Measurements from ENCODE around the gene MPPED1.

The MPPED1 gene

DNA sequence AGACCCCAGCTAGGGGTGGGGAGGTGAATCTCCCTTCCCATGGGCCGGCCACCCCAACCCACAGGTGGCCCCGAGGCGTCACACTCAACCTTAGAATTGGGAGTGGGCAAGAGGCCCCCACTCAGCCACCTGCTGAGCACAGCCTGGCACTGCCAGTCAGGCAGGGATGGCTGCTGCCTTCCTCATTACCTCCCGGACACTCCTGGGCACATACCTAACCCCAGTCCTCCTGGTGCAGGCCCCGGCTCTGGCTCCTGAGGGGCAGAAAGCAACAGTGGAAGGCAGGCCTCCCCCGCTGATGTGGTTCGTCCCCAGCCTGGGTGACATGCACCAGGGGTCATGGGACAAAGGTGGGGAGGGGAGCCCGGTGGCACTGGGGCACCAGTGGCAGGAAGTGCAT lies 103.6 kb downstream of the MPPED1 start:
- no peak for TF ChIP-seq EZH2phosphoT487 (conservative IDR thresholded peaks at IDR 0.05; ENCODE audit: low read length)
- TF ChIP-seq, protein P1, sequence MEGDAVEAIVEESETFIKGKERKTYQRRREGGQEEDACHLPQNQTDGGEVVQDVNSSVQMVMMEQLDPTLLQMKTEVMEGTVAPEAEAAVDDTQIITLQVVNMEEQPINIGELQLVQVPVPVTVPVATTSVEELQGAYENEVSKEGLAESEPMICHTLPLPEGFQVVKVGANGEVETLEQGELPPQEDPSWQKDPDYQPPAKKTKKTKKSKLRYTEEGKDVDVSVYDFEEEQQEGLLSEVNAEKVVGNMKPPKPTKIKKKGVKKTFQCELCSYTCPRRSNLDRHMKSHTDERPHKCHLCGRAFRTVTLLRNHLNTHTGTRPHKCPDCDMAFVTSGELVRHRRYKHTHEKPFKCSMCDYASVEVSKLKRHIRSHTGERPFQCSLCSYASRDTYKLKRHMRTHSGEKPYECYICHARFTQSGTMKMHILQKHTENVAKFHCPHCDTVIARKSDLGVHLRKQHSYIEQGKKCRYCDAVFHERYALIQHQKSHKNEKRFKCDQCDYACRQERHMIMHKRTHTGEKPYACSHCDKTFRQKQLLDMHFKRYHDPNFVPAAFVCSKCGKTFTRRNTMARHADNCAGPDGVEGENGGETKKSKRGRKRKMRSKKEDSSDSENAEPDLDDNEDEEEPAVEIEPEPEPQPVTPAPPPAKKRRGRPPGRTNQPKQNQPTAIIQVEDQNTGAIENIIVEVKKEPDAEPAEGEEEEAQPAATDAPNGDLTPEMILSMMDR (IDR thresholded peaks at IDR 0.05; ENCODE audit: insufficient read depth, low read length, poor library complexity, severe bottlenecking) = no peak
- no peaks in the 10 kb centered on the region for H3K9me3 ChIP-seq (ENCODE audit: insufficient read depth, low read length)
- no peaks in the 10 kb centered on the region for H4K20me1 ChIP-seq (ENCODE audit: low read depth, low read length)
- no peaks in the 10 kb centered on the region for H3K36me3 ChIP-seq (ENCODE audit: low read length)
- no peaks in the 10 kb centered on the region for H3K79me2 ChIP-seq (ENCODE audit: insufficient read depth, low read length)
- no peaks in the 10 kb centered on the region for H3K27me3 ChIP-seq (ENCODE audit: low read length)
- no peaks in the 10 kb centered on the region for H3F3A ChIP-seq (ENCODE audit: insufficient read depth)
- no peaks in the 10 kb centered on the region for H3K9me2 ChIP-seq (replicated peaks; ENCODE audit: insufficient read depth, low read length)
- no peak overlapping the region for H2AFZ ChIP-seq (ENCODE audit: low read depth, low read length, severe bottlenecking)
- H3K9ac ChIP-seq (ENCODE audit: low read length) = no peak overlapping the region
- H3K4me3 ChIP-seq (ENCODE audit: insufficient read depth, low read length, poor library complexity, severe bottlenecking) = no peak overlapping the region
- no peak overlapping the region for H3K27ac ChIP-seq (ENCODE audit: low read depth, low read length)
- no peak overlapping the region for H3K4me2 ChIP-seq (ENCODE audit: low read depth, low read length, poor library complexity, severe bottlenecking)

DNA sequence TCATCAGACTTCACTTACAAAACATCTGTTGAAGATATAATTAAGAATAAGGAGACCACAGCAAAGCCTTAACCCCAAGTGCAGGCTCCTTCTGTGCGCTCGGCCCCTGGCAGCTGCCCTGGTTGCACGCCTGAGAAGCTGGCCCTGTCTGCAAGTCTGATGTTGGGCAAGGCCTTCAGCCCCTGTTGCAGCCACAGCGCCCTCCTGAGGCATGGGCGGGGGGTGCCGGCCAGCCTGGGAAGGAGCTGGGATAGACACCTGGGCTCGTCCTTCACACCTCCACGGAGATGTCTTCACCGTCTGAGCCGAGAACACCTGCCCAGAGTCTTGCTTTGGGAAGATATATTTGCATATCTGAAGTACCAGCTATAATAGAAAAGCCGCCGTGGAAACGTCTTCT lies 104.1 kb downstream of the MPPED1 start:
- no peak overlapping the region for H2AFZ ChIP-seq (ENCODE audit: low read depth, low read length, severe bottlenecking)
- no peaks in the 10 kb centered on the region for H4K20me1 ChIP-seq (ENCODE audit: low read depth, low read length)
- no peaks in the 10 kb centered on the region for H3K9me2 ChIP-seq (replicated peaks; ENCODE audit: insufficient read depth, low read length)
- H3F3A ChIP-seq (ENCODE audit: insufficient read depth) = no peaks in the 10 kb centered on the region
- H3K79me2 ChIP-seq (ENCODE audit: insufficient read depth, low read length) = no peaks in the 10 kb centered on the region
- H3K27ac ChIP-seq (ENCODE audit: low read depth, low read length) = no peak overlapping the region
- H3K4me3 ChIP-seq (ENCODE audit: insufficient read depth, low read length, poor library complexity, severe bottlenecking) = no peak overlapping the region
- no peaks in the 10 kb centered on the region for H3K36me3 ChIP-seq (ENCODE audit: low read length)
- H3K27me3 ChIP-seq (ENCODE audit: low read length) = no peaks in the 10 kb centered on the region
- TF ChIP-seq, protein P1 (IDR thresholded peaks at IDR 0.05; ENCODE audit: insufficient read depth, low read length, poor library complexity, severe bottlenecking) = no peak
- TF ChIP-seq EZH2phosphoT487 (conservative IDR thresholded peaks at IDR 0.05; ENCODE audit: low read length) = no peak
- no peak overlapping the region for H3K4me2 ChIP-seq (ENCODE audit: low read depth, low read length, poor library complexity, severe bottlenecking)
- no peak overlapping the region for H3K9ac ChIP-seq (ENCODE audit: low read length)
- no peaks in the 10 kb centered on the region for H3K9me3 ChIP-seq (ENCODE audit: insufficient read depth, low read length)

DNA sequence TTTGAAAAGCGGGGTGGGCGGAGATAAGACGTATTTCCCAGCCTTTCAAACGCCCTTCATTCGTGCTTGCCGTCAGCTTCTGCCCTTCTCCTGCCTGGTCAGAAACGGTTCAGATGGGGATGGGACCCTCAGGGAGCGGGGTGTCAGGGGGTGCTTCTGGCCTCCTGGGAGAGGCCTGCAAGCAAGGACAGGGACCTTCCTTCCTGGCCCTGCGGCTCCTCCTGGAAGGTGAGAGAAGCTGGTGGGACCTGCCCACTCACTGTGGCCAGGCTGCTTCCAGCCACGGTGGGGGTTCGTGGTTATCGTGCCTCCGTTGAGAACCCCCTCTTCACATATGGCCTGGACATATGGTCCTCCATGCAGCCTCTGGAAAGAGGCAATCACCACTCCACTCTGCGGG lies 104.6 kb downstream of the MPPED1 start:
- no peak overlapping the region for H3K4me2 ChIP-seq (ENCODE audit: low read depth, low read length, poor library complexity, severe bottlenecking)
- no peak overlapping the region for H2AFZ ChIP-seq (ENCODE audit: low read depth, low read length, severe bottlenecking)
- no peaks in the 10 kb centered on the region for H3K9me3 ChIP-seq (ENCODE audit: insufficient read depth, low read length)
- no peaks in the 10 kb centered on the region for H3K9me2 ChIP-seq (replicated peaks; ENCODE audit: insufficient read depth, low read length)
- H3K4me3 ChIP-seq (ENCODE audit: insufficient read depth, low read length, poor library complexity, severe bottlenecking) = no peak overlapping the region
- no peaks in the 10 kb centered on the region for H3F3A ChIP-seq (ENCODE audit: insufficient read depth)
- no peak for TF ChIP-seq EZH2phosphoT487 (conservative IDR thresholded peaks at IDR 0.05; ENCODE audit: low read length)
- TF ChIP-seq, protein P1 (IDR thresholded peaks at IDR 0.05; ENCODE audit: insufficient read depth, low read length, poor library complexity, severe bottlenecking) = no peak
- H3K36me3 ChIP-seq (ENCODE audit: low read length) = no peaks in the 10 kb centered on the region
- no peaks in the 10 kb centered on the region for H3K27me3 ChIP-seq (ENCODE audit: low read length)
- H3K79me2 ChIP-seq (ENCODE audit: insufficient read depth, low read length) = no peaks in the 10 kb centered on the region
- no peak overlapping the region for H3K27ac ChIP-seq (ENCODE audit: low read depth, low read length)
- H3K9ac ChIP-seq (ENCODE audit: low read length) = no peak overlapping the region
- no peaks in the 10 kb centered on the region for H4K20me1 ChIP-seq (ENCODE audit: low read depth, low read length)

All from SU-DHL-6 (cell line).